ENCODE data around the gene PDE1A. TPM values are rescaled to one million over a fixed set of nuclear protein-coding genes. Genes with fewer than 3 reads are reported as not detected.

PDE1A gene
- total RNA-seq, 2 experiments from 2014 or later, result not detected

DNA sequence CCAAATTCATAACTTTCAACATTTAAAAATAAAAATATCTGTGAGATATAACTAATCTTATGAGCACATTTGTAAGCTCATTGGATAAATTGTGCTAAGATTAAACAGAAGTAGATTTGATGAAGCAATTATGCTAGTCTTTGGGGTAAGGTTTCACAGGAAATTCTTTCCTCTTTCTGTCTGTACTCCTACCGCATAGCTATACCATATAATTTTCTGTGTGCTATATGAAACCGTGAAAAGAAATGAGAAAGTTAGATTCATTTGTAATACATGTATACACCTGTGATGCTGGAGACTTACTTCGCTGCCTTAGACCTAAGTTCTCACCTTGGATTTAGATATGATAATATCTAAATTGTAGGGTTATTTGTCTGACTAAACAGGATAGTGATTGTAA, 256.5 kb downstream of the PDE1A start:
- no peak overlapping the region for H3K27ac Mint-ChIP-seq
- H3K4me3 Mint-ChIP-seq, result no peak overlapping the region
- H3K4me1 Mint-ChIP-seq (ENCODE audit: low read depth), result no peaks in the 10 kb centered on the region
- ChIA-PET POLR2A (no interaction called here), CTCF (no interaction called here)
- intact Hi-C loops (cut with micrococcal nuclease), result no loop called here
- peaks cover 1% of the 10 kb centered on the region for H3K9me3 Mint-ChIP-seq
- H3K27me3 Mint-ChIP-seq, result no peaks in the 10 kb centered on the region
- no peak for TF ChIP-seq CTCF (IDR thresholded peaks at IDR 0.05)
- no peaks in the 10 kb centered on the region for H3K36me3 Mint-ChIP-seq (ENCODE audit: low read depth)
- no peak for ATAC-seq
- no peak for DNase-seq

DNA sequence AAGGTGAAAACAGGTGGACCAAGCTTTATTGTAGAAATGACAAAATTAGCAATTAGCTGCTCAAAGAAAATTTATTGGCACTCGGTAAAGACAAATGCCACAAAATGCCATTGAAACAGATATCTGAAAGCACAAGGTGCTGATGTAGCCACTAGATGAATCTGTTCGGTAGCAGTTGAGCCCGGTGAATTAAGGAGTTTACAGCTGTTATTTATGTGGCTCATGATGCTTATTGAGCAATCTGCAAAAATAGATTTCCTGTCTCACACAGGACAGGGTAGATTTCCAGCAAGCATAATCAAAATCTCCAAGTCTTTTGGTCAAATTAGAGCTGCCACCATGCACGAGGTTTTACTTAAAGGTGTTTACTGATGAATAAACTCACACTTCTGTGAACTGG, 259.0 kb downstream of the PDE1A start:
- intact Hi-C loops (cut with micrococcal nuclease), result no loop called here
- CTCF ChIA-PET, result no interaction called here
- H3K36me3 Mint-ChIP-seq (ENCODE audit: low read depth), result no peaks in the 10 kb centered on the region
- no peak overlapping the region for H3K4me3 Mint-ChIP-seq
- DNase-seq (no peak), ATAC-seq (no peak)
- no peak overlapping the region for H3K27ac Mint-ChIP-seq
- H3K27me3 Mint-ChIP-seq, result no peaks in the 10 kb centered on the region
- TF ChIP-seq CTCF (IDR thresholded peaks at IDR 0.05), result no peak
- POLR2A ChIA-PET, result no interaction called here
- no peaks in the 10 kb centered on the region for H3K9me3 Mint-ChIP-seq
- H3K4me1 Mint-ChIP-seq (ENCODE audit: low read depth), result no peaks in the 10 kb centered on the region

DNA sequence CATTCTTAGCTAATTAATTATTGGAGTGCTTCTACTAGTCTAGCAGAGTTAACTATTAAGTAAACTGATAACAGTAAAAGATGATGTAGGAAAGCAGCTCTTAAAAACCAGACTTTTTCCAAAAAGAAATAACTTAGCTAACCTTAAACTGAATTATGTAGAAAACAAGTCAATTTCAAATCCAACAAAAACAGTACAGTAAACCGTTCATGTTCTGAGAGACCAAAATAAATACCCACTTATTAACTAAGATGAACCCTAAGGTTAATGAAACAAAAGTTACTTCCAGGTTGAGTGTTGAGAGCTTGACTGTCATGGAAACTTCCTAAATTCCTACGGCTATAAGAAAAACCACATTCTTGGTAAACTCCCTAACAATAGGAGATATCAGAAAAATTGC, 260.0 kb downstream of the PDE1A start:
- no peak for TF ChIP-seq CTCF (IDR thresholded peaks at IDR 0.05)
- CTCF ChIA-PET, result no interaction called here
- Mint-ChIP-seq H3K4me3 (no peak overlapping the region), H3K36me3 (ENCODE audit: low read depth) (no peaks in the 10 kb centered on the region), H3K9me3 (no peaks in the 10 kb centered on the region), H3K27me3 (no peaks in the 10 kb centered on the region), H3K4me1 (ENCODE audit: low read depth) (no peaks in the 10 kb centered on the region), H3K27ac (no peak overlapping the region)
- POLR2A ChIA-PET, result no interaction called here
- intact Hi-C loops (cut with micrococcal nuclease), result no loop called here
- ATAC-seq (no peak), DNase-seq (no peak)

- H3K4me1 Mint-ChIP-seq (ENCODE audit: low read depth), result no peaks in the 10 kb centered on the region
- ChIA-PET POLR2A (no interaction called here), CTCF (no interaction called here)
- DNase-seq, result no peak
- ATAC-seq, result no peak
- no peak for TF ChIP-seq CTCF (IDR thresholded peaks at IDR 0.05)
- intact Hi-C loops (cut with micrococcal nuclease), result no loop called here
- H3K27ac Mint-ChIP-seq, result no peak overlapping the region
- H3K27me3 Mint-ChIP-seq, result no peaks in the 10 kb centered on the region
- no peaks in the 10 kb centered on the region for H3K9me3 Mint-ChIP-seq
- no peaks in the 10 kb centered on the region for H3K36me3 Mint-ChIP-seq (ENCODE audit: low read depth)
- H3K4me3 Mint-ChIP-seq, result no peak overlapping the region
Measured at GRCh38 chr2:182166406-182166805, 260.4 kb downstream of the PDE1A start.

GRCh38 chr2:182165202-182165601, 261.6 kb downstream of the PDE1A start:
- CTCF ChIA-PET, result no interaction called here
- H3K36me3 Mint-ChIP-seq (ENCODE audit: low read depth), result no peaks in the 10 kb centered on the region
- no peaks in the 10 kb centered on the region for H3K27me3 Mint-ChIP-seq
- intact Hi-C loops (cut with micrococcal nuclease), result no loop called here
- no peaks in the 10 kb centered on the region for H3K4me1 Mint-ChIP-seq (ENCODE audit: low read depth)
- H3K9me3 Mint-ChIP-seq, result no peaks in the 10 kb centered on the region
- POLR2A ChIA-PET, result no interaction called here
- DNase-seq (no peak), ATAC-seq (no peak)
- H3K4me3 Mint-ChIP-seq, result no peak overlapping the region
- H3K27ac Mint-ChIP-seq, result no peak overlapping the region
- no peak for TF ChIP-seq CTCF (IDR thresholded peaks at IDR 0.05)
